HG02870 (cell line): Measurements from ENCODE around the gene SLC13A5.

Experiments
- ATAC-seq: cut with Tn5 transposase; IDR thresholded peaks from one replicate; pipeline ENCODE4 v1.9.1; 2021; ENCODE audit warnings: mild to moderate bottlenecking, moderate library complexity; ENCODE audit not compliant: unreplicated experiment

Gene SLC13A5

GRCh38 chr17:6684881-6685767 is 28.0 kb downstream of the SLC13A5 start:
- ATAC-seq: no peak

- ATAC-seq: no peak
Observed at GRCh38 chr17:6684460-6684783, 28.7 kb downstream of the SLC13A5 start.

- ATAC-seq: no peak
Observed at GRCh38 chr17:6683730-6684459, 29.3 kb downstream of the SLC13A5 start.

DNA sequence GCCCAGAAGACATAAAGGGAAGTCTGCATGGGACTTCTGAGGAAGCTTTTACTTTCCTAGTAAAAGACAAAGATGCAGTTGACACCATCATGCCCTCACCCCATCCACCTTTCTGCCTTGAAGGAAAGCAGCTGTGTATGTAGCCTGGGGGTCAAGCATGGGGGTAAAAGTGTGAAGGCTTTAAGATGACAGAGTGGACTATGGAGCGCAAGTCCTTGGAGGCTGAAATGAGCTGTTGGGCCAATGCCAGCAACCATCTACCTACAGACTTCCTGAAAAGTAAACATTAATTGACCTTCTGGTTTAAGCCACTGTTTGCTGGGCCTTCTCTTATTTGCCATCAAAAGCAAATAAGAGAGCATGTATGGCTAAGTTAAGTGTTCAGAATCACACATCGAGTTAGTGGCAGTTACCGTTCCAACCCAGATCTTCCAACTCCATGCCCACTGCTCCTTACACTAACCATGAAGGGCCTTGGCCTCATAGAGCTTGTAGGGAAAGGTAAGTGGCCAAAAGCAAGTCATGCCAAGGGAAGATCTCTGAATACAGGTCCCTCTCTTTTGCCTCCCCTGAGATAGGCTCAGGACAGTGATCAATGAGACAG is 30.0 kb downstream of the SLC13A5 start:
- no peak for ATAC-seq

- ATAC-seq: no peak
Observed at GRCh38 chr17:6682339-6682738, 30.8 kb downstream of the SLC13A5 start.

- no peak for ATAC-seq
Observed at GRCh38 chr17:6681671-6682070, 31.5 kb downstream of the SLC13A5 start.

DNA sequence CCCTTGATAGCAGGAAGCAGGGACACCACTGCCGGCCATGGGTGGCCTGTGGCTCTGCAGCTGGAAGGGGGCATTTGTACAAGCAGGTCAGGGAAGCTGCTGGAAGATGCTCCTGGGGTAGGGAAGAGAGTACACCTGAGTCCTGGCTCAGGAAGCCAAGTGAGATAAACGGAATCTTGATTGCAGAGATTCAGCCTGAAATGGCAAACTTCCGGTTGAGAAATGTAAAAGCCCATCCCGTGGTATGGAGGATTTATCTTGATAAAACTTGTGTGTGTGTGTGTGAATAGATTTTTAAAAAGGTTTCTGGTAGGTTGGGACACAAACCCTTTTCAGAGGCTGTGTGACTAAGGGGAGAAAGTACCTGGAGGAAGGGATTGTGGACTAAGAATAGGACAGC is 32.0 kb downstream of the SLC13A5 start:
- no peak for ATAC-seq

- no peak for ATAC-seq
Observed at GRCh38 chr17:6679241-6679640, 33.9 kb downstream of the SLC13A5 start.

DNA sequence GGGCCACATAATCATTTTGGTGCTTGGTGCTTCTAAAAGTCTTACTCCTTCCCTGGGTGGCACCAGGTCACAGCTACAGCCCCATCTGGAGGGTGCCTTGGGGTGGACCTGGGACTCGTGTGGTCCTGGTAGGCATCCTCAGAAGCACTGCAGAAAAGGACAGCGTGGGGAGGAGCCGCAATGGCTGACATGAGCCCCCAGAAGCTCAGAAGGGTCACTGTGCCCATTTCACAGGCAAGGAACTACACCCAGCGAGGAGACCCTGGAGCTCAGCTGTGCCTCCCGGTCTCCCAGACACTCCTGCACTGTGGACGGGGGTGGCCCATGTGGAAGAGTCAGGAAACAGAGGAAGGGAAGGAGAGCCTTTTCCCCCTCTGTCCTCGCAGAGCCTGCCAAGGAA is 35.2 kb downstream of the SLC13A5 start:
- ATAC-seq: no peak

DNA sequence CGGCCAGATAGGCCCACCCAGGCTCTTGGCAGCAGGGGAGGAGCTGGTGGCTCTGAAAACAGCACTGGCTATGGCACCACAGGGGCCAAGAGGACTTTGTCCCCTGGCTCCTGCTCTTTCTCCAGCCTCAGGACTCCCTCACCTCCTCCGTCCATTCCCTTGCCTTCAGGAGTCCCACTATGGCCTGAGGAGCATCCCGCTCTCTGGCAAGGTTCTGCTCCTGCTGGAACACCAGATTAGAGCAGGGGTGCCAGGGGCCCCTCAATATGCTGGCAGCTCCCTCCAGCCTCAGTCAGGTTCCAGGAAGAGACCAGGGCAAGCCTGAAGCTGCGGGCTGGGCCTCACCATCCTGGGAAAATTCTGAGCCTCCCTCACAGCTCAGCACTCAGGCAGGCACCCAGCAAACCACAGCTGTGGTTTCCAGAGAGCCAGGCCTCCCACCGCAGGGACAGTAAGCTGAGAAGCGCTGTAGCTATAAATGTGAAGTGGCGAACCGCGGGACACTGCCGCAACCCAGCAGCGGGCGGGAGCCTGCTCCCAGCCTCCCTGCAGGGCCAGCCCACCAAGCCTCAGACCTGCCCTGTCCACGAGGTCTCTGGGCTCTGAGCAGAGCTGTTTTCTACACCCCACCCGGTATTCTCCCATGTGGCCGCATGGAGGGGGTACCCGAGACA is 35.9 kb downstream of the SLC13A5 start:
- no peak for ATAC-seq

GRCh38 chr17:6676802-6677157 is 36.4 kb downstream of the SLC13A5 start:
- no peak for ATAC-seq

- ATAC-seq: no peak
Observed at GRCh38 chr17:6675201-6675825, 37.9 kb downstream of the SLC13A5 start.

GRCh38 chr17:6674586-6674985 is 38.6 kb downstream of the SLC13A5 start:
- no peak for ATAC-seq

DNA sequence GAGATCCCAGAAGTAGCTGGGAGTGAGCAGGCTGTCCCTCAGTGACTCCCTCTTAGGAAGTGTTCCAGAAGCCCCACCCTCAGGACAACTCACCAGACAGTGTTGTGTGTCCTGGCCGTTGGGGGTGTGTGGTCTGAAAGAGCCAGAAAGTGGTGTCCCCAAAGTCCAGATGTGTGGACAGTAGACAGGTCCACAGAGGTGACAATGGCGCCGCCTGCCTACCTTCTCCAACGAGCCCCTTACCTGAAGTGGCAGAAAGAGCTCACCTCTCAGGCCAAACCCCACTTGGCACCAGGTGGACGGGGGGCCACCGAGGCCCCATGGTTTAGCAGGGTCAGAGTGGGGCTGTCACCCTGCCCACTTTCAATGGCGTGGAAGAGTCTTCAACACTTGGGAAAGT is 41.7 kb downstream of the SLC13A5 start:
- ATAC-seq: no peak

DNA sequence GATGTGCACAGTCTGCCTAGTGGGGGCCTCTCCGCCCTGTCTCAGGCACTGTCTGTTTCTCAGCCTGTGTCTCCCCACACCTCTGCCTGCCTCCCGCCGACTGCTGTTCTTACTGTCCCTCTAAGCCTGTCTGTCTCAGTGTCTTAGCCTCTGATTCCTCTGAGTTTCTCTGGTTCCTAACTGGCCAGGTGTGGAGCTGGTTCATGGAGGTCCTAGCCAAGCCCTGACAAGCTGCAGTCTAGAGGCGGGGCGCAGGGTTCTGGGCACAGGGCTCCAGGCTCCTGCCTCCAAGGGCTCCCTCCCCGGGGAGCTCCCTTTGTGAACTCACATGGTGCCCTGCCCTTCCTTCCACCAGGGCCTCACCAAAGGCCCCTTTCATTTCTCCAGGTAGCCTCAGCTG is 42.2 kb downstream of the SLC13A5 start:
- no peak for ATAC-seq

DNA sequence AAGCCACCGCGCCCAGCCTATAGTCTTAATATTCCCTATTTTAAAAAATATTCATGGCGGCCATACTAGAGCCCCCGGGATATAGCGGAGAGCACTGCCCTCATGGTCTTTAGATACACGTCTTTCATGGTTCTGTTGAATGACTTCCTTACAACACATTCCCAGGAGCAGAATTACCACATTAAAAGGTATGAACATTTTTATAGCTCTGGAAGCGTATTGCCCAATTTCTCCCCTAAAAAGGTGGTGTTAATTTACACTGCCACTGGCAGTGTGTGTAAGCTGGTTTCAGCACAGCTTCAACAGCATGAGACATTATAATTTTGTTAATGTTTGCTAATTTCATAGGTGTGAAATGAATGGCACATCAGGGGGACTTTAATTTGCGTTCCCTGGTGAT is 42.6 kb downstream of the SLC13A5 start:
- no peak for ATAC-seq

GRCh38 chr17:6669479-6670212 is 43.5 kb downstream of the SLC13A5 start:
- ATAC-seq: no peak

DNA sequence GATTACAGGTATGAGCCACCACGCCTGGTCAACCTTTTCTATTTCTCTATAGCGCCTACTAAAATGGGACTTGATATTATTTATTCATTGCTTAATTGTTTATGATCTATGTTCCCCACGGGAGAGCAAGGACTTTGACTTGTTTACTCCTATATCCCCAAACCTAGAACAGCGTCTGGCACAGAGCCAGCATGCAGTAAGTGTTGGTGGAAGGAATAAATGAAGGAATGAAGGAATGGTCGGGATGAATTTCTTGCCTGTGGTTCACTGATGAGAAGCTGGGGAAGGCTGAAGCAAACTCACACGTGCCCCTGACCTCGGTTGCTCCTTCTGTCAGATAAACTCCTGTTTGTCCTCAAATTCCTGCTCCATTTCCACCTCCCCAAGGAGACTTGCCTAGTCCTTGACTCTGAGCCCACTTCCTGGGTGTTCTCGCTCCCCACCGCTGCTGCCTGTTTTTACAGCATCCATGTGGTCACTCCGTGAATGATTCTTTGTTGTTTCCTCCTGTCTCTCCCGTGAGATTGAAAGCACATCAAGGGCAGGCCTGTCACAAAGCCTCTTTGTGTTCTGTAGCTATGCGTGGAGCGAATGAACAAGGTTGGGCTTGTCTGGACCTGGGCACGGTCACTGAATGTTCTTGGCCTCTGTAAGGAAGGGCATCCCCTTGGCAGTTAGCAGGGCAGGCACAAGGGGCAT is 44.3 kb downstream of the SLC13A5 start:
- no peak for ATAC-seq

DNA sequence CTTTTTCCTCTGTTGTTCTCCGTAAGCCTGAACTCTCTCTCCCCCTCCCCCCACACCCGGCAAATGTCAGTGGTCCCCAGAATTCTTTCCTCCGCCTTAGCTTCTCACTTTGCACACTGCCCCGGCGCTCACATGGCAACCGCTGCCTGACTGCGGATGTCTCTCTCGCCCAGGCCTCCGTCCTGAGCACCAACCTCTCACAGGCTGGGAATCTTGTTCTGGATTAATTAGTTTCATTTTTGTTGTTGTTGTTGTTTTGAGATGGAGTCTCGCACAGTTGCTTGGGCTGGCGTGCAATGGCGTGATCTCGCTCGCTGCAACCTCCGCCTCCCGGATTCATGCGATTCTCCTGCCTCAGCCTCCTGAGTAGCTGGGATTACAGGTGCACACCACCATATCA is 45.0 kb downstream of the SLC13A5 start:
- ATAC-seq: no peak

DNA sequence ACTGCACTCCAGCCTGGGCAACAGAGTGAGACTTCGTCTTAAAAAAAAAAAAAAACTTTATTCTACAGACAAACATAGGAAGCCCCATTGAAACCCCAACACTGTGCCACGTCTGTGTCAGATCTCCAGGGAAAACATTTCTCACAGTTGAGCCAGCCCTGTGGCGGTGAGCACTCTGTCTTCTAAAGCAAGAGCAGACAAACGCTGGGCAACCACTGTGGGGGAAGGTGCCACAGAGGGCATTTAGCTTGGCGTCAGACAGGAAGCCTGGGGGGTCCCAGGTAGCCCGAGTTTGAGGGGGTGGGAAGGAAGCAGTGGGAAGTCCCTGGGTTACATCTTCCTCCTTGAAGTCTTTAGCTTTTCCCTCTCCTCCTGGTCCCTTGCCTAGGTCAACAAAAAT is 45.7 kb downstream of the SLC13A5 start:
- ATAC-seq: no peak
